ENCODE data around the gene PRSS38.

The PRSS38 gene

DNA sequence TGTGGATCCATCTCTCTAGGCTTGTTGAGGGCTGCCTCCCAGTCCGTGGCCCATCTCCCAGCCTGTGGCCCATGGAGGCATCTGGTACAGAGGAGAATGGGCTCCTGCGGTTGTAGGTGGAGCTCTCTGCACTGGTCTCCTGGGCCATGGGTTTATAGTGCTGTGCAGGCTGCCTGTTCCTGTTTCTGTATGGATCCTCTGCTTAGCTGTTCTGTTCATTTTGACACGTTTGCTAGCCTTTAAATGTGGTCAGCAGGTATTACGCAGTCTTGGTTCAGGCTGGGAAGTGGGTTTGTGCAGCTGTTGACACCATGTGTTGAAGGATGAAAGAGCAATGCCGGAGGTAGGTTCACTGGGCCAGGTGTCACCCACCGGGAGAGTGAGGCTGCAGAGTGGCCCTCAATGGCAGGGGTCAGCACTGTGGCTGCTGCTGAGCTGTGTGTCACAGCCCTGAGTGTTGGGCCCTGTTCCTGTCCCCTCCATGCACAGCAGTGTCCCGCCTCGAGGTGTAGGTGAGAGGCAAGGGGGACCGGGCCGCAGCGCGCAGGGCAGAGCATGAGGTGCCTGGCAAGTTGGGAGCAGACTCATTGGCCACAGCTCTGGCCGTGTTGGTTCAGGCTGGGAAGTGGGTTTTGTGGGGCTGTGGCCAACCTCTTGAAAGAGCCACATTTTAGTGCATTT is 41.3 kb upstream of the PRSS38 start:
- TF ChIP-seq, protein P1, sequence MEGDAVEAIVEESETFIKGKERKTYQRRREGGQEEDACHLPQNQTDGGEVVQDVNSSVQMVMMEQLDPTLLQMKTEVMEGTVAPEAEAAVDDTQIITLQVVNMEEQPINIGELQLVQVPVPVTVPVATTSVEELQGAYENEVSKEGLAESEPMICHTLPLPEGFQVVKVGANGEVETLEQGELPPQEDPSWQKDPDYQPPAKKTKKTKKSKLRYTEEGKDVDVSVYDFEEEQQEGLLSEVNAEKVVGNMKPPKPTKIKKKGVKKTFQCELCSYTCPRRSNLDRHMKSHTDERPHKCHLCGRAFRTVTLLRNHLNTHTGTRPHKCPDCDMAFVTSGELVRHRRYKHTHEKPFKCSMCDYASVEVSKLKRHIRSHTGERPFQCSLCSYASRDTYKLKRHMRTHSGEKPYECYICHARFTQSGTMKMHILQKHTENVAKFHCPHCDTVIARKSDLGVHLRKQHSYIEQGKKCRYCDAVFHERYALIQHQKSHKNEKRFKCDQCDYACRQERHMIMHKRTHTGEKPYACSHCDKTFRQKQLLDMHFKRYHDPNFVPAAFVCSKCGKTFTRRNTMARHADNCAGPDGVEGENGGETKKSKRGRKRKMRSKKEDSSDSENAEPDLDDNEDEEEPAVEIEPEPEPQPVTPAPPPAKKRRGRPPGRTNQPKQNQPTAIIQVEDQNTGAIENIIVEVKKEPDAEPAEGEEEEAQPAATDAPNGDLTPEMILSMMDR (IDR thresholded peaks at IDR 0.05; ENCODE audit: borderline replicate concordance, insufficient read depth, low read depth, low read length), result no peak
- H3K4me3 ChIP-seq (ENCODE audit: low read depth, low read length), result no peak overlapping the region

DNA sequence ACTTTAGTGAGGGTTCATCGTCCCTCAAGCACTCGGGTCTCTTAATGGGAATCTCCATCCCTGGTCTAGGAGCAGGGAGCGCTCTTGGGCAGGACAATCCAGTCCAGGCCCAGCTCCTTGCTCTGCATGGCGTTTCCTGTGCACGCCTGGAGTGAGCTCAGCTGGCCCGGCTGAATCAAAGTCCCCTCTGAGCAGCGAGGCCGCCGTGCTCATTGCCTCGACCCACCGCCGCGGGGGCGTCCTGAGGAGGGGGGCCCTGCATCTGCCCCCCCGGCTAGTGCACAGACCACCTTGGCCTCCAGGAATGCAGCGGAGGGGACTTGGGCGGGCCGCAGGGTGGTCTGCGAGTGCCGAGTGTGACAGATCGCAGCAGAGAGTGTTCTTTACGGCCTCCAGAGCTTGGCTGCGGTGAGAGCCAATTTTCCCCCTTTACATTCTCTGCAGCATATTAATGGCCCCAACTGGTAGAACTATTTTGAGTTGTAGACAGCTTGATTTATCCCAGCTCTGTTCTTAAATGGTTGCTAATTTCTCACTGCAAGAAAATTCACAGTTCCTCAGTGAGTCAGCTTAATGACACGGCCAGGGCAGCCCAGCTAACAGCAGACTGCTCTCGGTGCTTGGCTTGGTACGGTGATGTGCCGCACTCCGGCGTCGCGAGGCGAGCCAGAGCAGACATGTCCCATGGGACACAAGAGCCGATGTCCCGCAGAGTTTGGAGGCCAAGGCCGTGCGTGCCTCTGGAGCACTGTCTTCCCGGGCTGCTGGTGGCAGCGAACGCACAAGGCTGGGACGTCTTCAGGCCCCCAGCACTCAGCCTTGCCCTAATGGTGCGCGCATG is 40.4 kb upstream of the PRSS38 start:
- H3K4me3 ChIP-seq (ENCODE audit: low read depth, low read length), result no peak overlapping the region
- TF ChIP-seq, protein P1 (IDR thresholded peaks at IDR 0.05; ENCODE audit: borderline replicate concordance, insufficient read depth, low read depth, low read length), result no peak

DNA sequence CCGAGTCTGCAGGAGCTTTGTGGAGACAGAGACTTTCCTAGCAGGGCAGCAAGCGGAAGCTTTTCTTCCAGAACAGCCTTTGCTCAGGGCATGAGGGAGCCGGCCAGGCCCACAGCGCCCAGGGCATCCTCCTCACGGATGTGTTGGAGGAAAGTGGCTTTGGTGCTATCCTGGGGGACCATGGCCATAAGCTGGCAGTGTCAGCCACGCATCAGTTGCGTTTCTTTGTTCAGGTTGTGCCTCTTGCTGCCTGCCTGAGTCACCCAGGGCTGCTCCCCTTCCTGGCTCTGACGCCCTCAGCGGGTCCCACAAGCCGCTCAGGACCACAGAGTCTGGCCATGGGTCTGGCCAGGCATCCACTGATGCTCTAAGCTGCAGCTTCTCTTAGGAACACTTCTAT is 39.6 kb upstream of the PRSS38 start:
- H3K4me3 ChIP-seq (ENCODE audit: low read depth, low read length), result no peak overlapping the region
- TF ChIP-seq, protein P1 (IDR thresholded peaks at IDR 0.05; ENCODE audit: borderline replicate concordance, insufficient read depth, low read depth, low read length), result no peak

DNA sequence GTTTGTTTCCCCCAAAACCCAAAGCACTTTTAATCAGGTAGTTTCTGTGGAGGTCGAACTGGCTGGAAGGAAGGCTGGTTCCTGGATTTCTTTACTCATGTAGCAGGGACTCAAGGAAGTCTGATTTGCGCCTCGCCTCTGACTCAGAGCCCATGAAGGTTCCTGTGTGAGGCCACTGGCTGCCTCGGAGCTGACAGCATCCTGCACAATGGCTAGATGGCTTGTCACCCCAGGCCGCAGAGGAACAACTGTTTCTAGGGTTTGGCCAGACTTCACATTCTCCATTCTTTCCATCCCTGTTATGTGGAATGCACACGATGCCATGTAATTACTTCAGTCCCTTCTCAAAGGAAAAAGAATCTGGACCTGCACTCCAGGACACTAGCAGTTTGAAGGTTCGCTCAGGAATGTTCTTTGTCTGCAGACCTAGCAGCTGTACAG is 39.1 kb upstream of the PRSS38 start:
- TF ChIP-seq, protein P1 (IDR thresholded peaks at IDR 0.05; ENCODE audit: borderline replicate concordance, insufficient read depth, low read depth, low read length), result no peak
- H3K4me3 ChIP-seq (ENCODE audit: low read depth, low read length), result no peak overlapping the region

DNA sequence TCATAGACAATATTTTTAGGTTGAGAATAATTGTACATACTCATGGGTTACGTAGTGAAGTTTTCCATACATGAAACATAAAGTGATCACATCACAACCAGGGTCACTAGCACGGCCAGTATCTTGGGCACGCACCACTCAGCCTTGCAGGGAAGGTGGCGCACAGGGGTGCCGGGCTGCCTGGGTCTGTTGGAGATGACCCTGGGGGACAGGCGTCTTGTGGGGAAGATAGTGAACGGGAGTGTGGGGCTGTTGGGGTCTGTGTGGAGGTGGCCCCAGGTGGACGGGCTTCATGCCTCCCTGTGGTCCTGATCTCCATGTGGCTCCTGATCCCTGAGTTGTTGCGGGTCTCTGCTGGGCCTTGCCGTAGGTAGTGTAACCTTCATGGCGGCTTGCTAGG is 38.3 kb upstream of the PRSS38 start:
- TF ChIP-seq, protein P1 (IDR thresholded peaks at IDR 0.05; ENCODE audit: borderline replicate concordance, insufficient read depth, low read depth, low read length), result no peak
- H3K4me3 ChIP-seq (ENCODE audit: low read depth, low read length), result no peak overlapping the region

DNA sequence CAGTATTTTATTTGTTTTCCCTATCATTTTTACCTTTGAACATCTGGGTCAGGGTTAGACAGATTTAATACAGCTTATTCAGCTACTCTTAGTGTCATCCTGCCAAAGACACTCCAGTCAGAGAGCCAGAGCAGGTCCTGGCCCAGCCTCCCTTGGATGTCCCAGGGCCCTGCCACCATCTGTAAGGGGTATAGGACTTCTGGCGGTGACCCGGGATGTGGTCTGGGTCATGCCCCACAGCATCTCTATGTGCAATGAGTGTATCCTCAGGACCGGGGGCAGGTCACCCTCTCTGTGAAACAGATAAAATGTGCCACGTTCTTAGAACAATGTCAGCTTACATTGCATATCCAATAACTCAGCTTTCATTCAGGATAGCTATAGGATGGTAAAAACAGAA is 37.8 kb upstream of the PRSS38 start:
- TF ChIP-seq, protein P1 (IDR thresholded peaks at IDR 0.05; ENCODE audit: borderline replicate concordance, insufficient read depth, low read depth, low read length), result no peak
- H3K4me3 ChIP-seq (ENCODE audit: low read depth, low read length), result no peak overlapping the region

Data from GM12875 (cell line).